Measurements from ENCODE around the gene BICRAL.

GRCh38 chr6:42796171-42796570 lies 14.3 kb downstream of the BICRAL start:
- TF ChIP-seq GATA2 (IDR thresholded peaks at IDR 0.05; ENCODE audit: low read depth, low read length), result no peak
- TF ChIP-seq GATA3 (IDR thresholded peaks at IDR 0.05; ENCODE audit: low read depth, low read length), result no peak

All from SH-SY5Y (cell line).